ENCODE data around the gene BAHCC1. TPM values are rescaled to one million over a fixed set of nuclear protein-coding genes. Genes with fewer than 3 reads are reported as not detected.

Gene BAHCC1
- total RNA-seq, 1 experiment from 2014 or later = 33.7 TPM

DNA sequence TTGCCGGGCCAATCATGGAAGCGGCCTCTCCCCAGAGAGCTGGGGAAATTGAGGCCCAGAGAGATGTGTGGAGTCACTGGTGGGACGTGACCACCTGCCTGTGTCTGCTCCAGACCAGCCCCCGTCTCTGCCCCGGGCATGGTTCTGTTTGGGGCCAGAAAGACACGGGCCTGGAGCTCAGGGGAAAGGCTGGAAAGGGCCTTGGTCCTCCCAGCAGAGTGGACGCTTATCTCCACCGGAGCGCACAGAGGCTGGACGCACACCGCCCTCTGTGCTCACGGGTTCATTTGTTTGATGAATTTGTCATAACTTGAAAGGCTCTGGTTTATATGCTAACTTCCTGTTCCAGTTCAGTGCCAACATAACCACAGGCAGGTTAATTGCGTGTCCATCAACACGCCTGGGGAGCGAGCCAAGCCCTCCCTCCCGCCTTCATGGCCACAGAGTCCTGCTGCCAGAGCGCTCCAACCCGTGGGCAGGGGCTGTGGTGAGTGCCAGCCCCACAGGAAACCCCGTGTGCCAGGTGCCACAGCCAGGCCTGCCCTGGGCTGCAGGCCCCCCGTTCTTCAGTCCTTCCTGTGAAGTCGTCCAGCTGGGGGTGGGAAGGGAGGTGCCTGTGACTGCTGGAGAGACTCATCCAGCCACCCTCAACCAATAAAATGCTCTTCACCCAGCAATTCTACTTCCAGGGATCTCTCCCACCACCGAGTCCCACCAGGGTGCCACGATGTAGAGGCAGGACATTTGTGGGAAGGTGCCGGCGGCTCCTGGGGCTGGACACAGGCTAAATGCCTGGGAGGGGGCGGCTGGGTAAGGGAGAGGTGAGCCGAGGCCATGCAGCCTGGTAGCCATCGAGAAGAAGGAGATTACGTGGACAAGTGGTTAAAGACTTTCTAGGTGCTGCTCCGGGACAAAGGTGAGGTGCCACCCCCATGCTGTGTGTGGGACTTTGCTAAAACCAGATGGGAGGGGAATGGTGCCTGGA is 29.4 kb upstream of the BAHCC1 start:
- no peak for TF ChIP-seq EZH2 (IDR thresholded peaks at IDR 0.05; ENCODE audit: low read depth)
- TF ChIP-seq, protein P1, sequence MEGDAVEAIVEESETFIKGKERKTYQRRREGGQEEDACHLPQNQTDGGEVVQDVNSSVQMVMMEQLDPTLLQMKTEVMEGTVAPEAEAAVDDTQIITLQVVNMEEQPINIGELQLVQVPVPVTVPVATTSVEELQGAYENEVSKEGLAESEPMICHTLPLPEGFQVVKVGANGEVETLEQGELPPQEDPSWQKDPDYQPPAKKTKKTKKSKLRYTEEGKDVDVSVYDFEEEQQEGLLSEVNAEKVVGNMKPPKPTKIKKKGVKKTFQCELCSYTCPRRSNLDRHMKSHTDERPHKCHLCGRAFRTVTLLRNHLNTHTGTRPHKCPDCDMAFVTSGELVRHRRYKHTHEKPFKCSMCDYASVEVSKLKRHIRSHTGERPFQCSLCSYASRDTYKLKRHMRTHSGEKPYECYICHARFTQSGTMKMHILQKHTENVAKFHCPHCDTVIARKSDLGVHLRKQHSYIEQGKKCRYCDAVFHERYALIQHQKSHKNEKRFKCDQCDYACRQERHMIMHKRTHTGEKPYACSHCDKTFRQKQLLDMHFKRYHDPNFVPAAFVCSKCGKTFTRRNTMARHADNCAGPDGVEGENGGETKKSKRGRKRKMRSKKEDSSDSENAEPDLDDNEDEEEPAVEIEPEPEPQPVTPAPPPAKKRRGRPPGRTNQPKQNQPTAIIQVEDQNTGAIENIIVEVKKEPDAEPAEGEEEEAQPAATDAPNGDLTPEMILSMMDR (conservative IDR thresholded peaks at IDR 0.05) = no peak
- Histone ChIP-seq H3K27me3 (ENCODE audit: insufficient read depth, low read depth) (no peaks in the 10 kb centered on the region), H3K9me2 (ENCODE audit: insufficient read depth) (no peaks in the 10 kb centered on the region), H3K4me1 (replicated peaks; ENCODE audit: insufficient read depth) (peaks cover 24% of the 10 kb centered on the region), H3K79me2 (ENCODE audit: low read depth) (no peaks in the 10 kb centered on the region), H3K9me3 (ENCODE audit: insufficient read depth, low read depth) (no peaks in the 10 kb centered on the region), H3K36me3 (ENCODE audit: low read depth) (no peaks in the 10 kb centered on the region), H3K27ac (peak overlapping the region; percentile 76), H4K20me1 (ENCODE audit: insufficient read depth) (no peaks in the 10 kb centered on the region), H2AFZ (peak overlapping the region; percentile 75), H3F3A (ENCODE audit: insufficient read depth, low read depth) (peaks cover 18% of the 10 kb centered on the region; the same call in 1 of the 2 replicates), H3K4me2 (peak overlapping the region; percentile 99), H3K4me3 (peak overlapping the region; percentile 60)
- peak; percentile 88 for DNase-seq
- BruUV-seq (replicated peaks) = TSS peak; percentile 97
- intact Hi-C loops (cut with micrococcal nuclease; ENCODE audit: unreplicated experiment) = loop anchor here (1.0 to 2.0 kb wide), 5 partner anchors 20 to 70 kb away; no protein-coding TSS in a partner anchor
- ChIA-PET CTCF (interaction anchor here (1.0 kb wide), 1 partner anchor 71 kb away, joined by 3 read pairs; the partner anchor contains the start of gene SLC38A10), POLR2A (ENCODE audit: unreplicated experiment) (interaction anchor here (0.6 to 1.0 kb wide), 5 partner anchors 20 to 259 kb away, joined by 3 to 17 read pairs (median 3); no protein-coding TSS in a partner anchor)

DNA sequence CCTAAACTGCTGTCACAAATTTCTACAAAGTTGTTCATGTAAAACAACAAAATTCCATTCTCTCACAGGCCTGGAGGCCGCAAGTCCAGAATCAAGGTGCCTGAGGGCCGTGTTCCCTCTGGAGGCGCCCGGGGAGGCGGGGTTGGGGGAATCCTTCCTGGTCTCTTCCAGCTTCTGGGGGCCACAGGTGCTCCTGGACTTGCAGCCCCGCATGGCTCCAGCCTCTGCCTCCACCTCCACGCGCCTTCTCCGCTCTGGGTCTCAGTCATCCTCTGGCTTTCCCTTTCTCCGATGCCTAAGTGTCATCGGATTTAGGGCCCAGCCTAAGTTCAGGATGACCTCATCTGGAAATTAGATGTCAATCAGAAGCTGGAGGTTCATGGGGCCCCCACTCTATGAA is 28.6 kb upstream of the BAHCC1 start:
- H3K4me2 ChIP-seq = peak overlapping the region; percentile 99
- POLR2A ChIA-PET (ENCODE audit: unreplicated experiment) = no interaction called here
- no TSS peak for BruUV-seq (replicated peaks)

DNA sequence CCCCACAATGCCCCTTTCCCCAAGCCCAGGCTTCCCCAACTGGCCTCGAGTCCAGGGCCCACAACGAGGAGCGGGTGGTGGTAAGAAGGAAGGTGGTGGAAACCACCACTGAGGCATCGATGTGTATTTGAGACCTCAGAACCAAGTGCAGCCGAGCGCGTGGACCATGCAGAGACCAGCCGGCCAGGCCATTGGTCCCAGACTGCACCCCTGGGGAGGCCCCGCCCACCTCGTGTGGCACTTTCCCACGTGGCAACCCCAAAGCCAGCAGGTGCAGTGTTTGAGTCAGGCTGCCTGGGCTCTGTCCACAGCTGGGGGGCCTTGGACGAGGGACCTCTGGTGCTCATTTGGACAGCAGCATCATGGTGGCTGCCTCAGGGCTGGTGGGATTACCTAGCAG is 28.1 kb upstream of the BAHCC1 start:
- H3K9me3 ChIP-seq (ENCODE audit: insufficient read depth, low read depth) = no peaks in the 10 kb centered on the region
- H3K4me2 ChIP-seq = no peak overlapping the region
- no peaks in the 10 kb centered on the region for H3K27me3 ChIP-seq (ENCODE audit: insufficient read depth, low read depth)
- intact Hi-C loops (cut with micrococcal nuclease; ENCODE audit: unreplicated experiment) = no loop called here
- H3K79me2 ChIP-seq (ENCODE audit: low read depth) = no peaks in the 10 kb centered on the region
- H3K9me2 ChIP-seq (ENCODE audit: insufficient read depth) = no peaks in the 10 kb centered on the region
- DNase-seq = no peak
- no peaks in the 10 kb centered on the region for H4K20me1 ChIP-seq (ENCODE audit: insufficient read depth)
- POLR2A ChIA-PET (ENCODE audit: unreplicated experiment) = no interaction called here
- TF ChIP-seq EZH2 (IDR thresholded peaks at IDR 0.05; ENCODE audit: low read depth) = no peak
- TF ChIP-seq, protein P1 (conservative IDR thresholded peaks at IDR 0.05) = no peak
- H2AFZ ChIP-seq = no peak overlapping the region
- no peak overlapping the region for H3K27ac ChIP-seq
- BruUV-seq (replicated peaks) = no TSS peak
- peaks cover 22% of the 10 kb centered on the region for H3K4me1 ChIP-seq (replicated peaks; ENCODE audit: insufficient read depth)
- H3K36me3 ChIP-seq (ENCODE audit: low read depth) = no peaks in the 10 kb centered on the region
- CTCF ChIA-PET = interaction anchor here (0.7 kb wide), 1 partner anchor 35 kb away, joined by 5 read pairs; no protein-coding TSS in a partner anchor
- H3F3A ChIP-seq (ENCODE audit: insufficient read depth, low read depth) = peaks cover 18% of the 10 kb centered on the region; the same call in 1 of the 2 replicates
- H3K4me3 ChIP-seq = no peak overlapping the region

More for the DNA sequence above, 28.6 kb upstream of the BAHCC1 start:
- Histone ChIP-seq H3K27me3 (ENCODE audit: insufficient read depth, low read depth) (no peaks in the 10 kb centered on the region), H3K79me2 (ENCODE audit: low read depth) (no peaks in the 10 kb centered on the region), H3K4me3 (no peak overlapping the region), H3K9me3 (ENCODE audit: insufficient read depth, low read depth) (no peaks in the 10 kb centered on the region), H3K36me3 (ENCODE audit: low read depth) (no peaks in the 10 kb centered on the region), H2AFZ (no peak overlapping the region), H3K4me1 (replicated peaks; ENCODE audit: insufficient read depth) (peaks cover 24% of the 10 kb centered on the region), H3K27ac (no peak overlapping the region), H3F3A (ENCODE audit: insufficient read depth, low read depth) (peaks cover 18% of the 10 kb centered on the region; the same call in 1 of the 2 replicates), H3K9me2 (ENCODE audit: insufficient read depth) (no peaks in the 10 kb centered on the region), H4K20me1 (ENCODE audit: insufficient read depth) (no peaks in the 10 kb centered on the region)
- TF ChIP-seq, protein P1 (conservative IDR thresholded peaks at IDR 0.05) = no peak
- no peak for TF ChIP-seq EZH2 (IDR thresholded peaks at IDR 0.05; ENCODE audit: low read depth)
- CTCF ChIA-PET = no interaction called here
- intact Hi-C loops (cut with micrococcal nuclease; ENCODE audit: unreplicated experiment) = no loop called here
- DNase-seq = no peak
